Measurements from ENCODE around the gene SURF2. TPM values are rescaled to one million over a fixed set of nuclear protein-coding genes. Genes with fewer than 3 reads are reported as not detected.

SURF2 gene
- total and polyA plus RNA-seq, 9 of the 15 experiments (the other 6 are each of a cell fraction or from before 2014, with no cell fraction given): 5.5 to 82.5 (median 21.3) TPM

DNA sequence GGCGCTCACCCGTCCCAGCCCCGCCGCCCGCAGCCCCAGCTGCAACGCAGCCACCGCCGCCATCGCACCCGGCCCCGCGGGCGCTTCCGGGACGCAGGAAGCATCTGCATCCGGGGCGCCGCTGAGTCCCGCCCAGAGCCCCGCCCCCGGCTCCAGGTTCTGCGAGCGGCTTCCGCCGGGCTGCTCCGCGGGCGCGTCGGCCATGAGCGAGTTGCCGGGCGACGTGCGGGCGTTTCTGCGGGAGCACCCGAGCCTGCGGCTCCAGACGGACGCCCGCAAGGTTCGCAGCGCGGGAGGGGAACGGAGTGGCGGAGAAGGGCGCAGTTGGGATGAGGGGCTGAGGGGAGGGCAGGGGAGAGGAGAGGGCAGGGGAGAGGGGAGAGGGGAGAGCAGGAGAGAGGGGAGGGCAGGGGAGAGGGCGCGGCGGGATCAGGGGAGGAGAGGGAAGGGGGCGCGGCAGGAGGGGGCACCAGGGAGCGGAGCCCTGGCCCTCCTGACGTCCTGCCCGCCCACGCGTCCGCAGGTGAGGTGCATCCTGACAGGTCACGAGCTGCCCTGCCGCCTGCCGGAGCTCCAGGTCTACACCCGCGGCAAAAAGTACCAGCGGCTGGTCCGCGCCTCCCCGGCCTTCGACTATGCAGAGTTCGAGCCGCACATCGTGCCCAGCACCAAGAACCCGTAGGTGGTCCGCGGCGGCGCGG lies at the start of gene SURF2, which contains the start of gene SURF1 (continued):
- TF ChIP-seq BRF1 (IDR thresholded peaks at IDR 0.05; ENCODE audit: borderline replicate concordance, extremely low read depth, insufficient read length) (no peak), SUPT5H (IDR thresholded peaks at IDR 0.05) (peak; percentile 84), EP400 (IDR thresholded peaks at IDR 0.05) (peak; percentile 53; the same call in 1 of the 2 replicates), CREM (IDR thresholded peaks at IDR 0.05; ENCODE audit: low read depth) (peak; percentile 74), RB1 (IDR thresholded peaks at IDR 0.05; ENCODE audit: low read depth) (no peak; the same call in 1 of the 2 replicates), LCOR (CRISPR knock-in tag; IDR thresholded peaks at IDR 0.05) (peak; percentile 74), SMARCB1 (IDR thresholded peaks at IDR 0.05; ENCODE audit: insufficient read length, low read depth) (no peak), SIN3B (IDR thresholded peaks at IDR 0.05; ENCODE audit: low read depth) (peak; percentile 88), LEF1 (IDR thresholded peaks at IDR 0.05) (no peak), PML (IDR thresholded peaks at IDR 0.05; ENCODE audit: low read length) (no peak), MAFF (IDR thresholded peaks at IDR 0.05; ENCODE audit: low read length) (no peak), CREBBP (IDR thresholded peaks at IDR 0.05; ENCODE audit: low read depth, low read length) (no peak), SNRNP70 (optimal IDR thresholded peaks at IDR 0.05; ENCODE audit: low read depth, low read length) (no peak)
- TF ChIP-seq, protein P1, sequence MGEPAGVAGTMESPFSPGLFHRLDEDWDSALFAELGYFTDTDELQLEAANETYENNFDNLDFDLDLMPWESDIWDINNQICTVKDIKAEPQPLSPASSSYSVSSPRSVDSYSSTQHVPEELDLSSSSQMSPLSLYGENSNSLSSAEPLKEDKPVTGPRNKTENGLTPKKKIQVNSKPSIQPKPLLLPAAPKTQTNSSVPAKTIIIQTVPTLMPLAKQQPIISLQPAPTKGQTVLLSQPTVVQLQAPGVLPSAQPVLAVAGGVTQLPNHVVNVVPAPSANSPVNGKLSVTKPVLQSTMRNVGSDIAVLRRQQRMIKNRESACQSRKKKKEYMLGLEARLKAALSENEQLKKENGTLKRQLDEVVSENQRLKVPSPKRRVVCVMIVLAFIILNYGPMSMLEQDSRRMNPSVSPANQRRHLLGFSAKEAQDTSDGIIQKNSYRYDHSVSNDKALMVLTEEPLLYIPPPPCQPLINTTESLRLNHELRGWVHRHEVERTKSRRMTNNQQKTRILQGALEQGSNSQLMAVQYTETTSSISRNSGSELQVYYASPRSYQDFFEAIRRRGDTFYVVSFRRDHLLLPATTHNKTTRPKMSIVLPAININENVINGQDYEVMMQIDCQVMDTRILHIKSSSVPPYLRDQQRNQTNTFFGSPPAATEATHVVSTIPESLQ (CRISPR knock-in tag; IDR thresholded peaks at IDR 0.05): no peak
- TF ChIP-seq, protein P2, sequence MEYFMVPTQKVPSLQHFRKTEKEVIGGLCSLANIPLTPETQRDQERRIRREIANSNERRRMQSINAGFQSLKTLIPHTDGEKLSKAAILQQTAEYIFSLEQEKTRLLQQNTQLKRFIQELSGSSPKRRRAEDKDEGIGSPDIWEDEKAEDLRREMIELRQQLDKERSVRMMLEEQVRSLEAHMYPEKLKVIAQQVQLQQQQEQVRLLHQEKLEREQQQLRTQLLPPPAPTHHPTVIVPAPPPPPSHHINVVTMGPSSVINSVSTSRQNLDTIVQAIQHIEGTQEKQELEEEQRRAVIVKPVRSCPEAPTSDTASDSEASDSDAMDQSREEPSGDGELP (CRISPR knock-in tag; IDR thresholded peaks at IDR 0.05; ENCODE audit: borderline replicate concordance): peak; percentile 40
- TF ChIP-seq, protein P3, sequence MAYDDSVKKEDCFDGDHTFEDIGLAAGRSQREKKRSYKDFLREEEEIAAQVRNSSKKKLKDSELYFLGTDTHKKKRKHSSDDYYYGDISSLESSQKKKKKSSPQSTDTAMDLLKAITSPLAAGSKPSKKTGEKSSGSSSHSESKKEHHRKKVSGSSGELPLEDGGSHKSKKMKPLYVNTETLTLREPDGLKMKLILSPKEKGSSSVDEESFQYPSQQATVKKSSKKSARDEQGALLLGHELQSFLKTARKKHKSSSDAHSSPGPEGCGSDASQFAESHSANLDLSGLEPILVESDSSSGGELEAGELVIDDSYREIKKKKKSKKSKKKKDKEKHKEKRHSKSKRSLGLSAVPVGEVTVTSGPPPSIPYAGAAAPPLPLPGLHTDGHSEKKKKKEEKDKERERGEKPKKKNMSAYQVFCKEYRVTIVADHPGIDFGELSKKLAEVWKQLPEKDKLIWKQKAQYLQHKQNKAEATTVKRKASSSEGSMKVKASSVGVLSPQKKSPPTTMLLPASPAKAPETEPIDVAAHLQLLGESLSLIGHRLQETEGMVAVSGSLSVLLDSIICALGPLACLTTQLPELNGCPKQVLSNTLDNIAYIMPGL (CRISPR knock-in tag; IDR thresholded peaks at IDR 0.05): no peak
- TF ChIP-seq, protein P4, sequence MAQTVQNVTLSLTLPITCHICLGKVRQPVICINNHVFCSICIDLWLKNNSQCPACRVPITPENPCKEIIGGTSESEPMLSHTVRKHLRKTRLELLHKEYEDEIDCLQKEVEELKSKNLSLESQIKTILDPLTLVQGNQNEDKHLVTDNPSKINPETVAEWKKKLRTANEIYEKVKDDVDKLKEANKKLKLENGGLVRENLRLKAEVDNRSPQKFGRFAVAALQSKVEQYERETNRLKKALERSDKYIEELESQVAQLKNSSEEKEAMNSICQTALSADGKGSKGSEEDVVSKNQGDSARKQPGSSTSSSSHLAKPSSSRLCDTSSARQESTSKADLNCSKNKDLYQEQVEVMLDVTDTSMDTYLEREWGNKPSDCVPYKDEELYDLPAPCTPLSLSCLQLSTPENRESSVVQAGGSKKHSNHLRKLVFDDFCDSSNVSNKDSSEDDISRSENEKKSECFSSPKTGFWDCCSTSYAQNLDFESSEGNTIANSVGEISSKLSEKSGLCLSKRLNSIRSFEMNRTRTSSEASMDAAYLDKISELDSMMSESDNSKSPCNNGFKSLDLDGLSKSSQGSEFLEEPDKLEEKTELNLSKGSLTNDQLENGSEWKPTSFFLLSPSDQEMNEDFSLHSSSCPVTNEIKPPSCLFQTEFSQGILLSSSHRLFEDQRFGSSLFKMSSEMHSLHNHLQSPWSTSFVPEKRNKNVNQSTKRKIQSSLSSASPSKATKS (CRISPR knock-in tag; IDR thresholded peaks at IDR 0.05): no peak
